ENCODE data around the gene SIT1.
"Not testable (repeated sequence)": the region's sequence is repeated elsewhere in the genome, so short reads cannot be mapped to it uniquely, and the experiment has no call there.

The SIT1 gene

GRCh38 chr9:35636877-35637246, 13.9 kb downstream of the SIT1 start:
- DNase-seq (ENCODE audit: low read depth): not testable (repeated sequence)

- no peak for DNase-seq (ENCODE audit: low read depth)
Observed at GRCh38 chr9:35636135-35636876, 14.4 kb downstream of the SIT1 start.

GRCh38 chr9:35635730-35636129, 15.0 kb downstream of the SIT1 start:
- no peak for DNase-seq (ENCODE audit: low read depth)

GRCh38 chr9:35629597-35629996, 21.1 kb downstream of the SIT1 start:
- no peak for DNase-seq (ENCODE audit: low read depth)

GRCh38 chr9:35628389-35628991, 22.2 kb downstream of the SIT1 start:
- DNase-seq (ENCODE audit: low read depth): no peak

GRCh38 chr9:35627575-35627974, 23.2 kb downstream of the SIT1 start:
- DNase-seq (ENCODE audit: low read depth): no peak

GRCh38 chr9:35619800-35620158, 31.0 kb downstream of the SIT1 start:
- DNase-seq (ENCODE audit: low read depth): no peak

- DNase-seq (ENCODE audit: low read depth): no peak
Observed at GRCh38 chr9:35618854-35619799, 31.6 kb downstream of the SIT1 start.

- DNase-seq (ENCODE audit: low read depth): no peak
Observed at GRCh38 chr9:35618325-35618727, 32.4 kb downstream of the SIT1 start, which contains the start of gene CD72. Gene CD72, minus strand, starts transcription at chr9:35618413. Its CDS starts 110 bp downstream, at chr9:35618303.

- DNase-seq (ENCODE audit: low read depth): no peak
Observed at GRCh38 chr9:35617548-35617947, 33.2 kb downstream of the SIT1 start.

- peak; percentile 68 for DNase-seq (ENCODE audit: low read depth)
Observed at GRCh38 chr9:35616681-35617459, 33.9 kb downstream of the SIT1 start.

- no peak for DNase-seq (ENCODE audit: low read depth)
Observed at GRCh38 chr9:35615981-35616680, 34.6 kb downstream of the SIT1 start.

GRCh38 chr9:35612843-35613242, 37.9 kb downstream of the SIT1 start:
- DNase-seq (ENCODE audit: low read depth): no peak

GRCh38 chr9:35612066-35612465, 38.7 kb downstream of the SIT1 start:
- not testable (repeated sequence) for DNase-seq (ENCODE audit: low read depth)

GRCh38 chr9:35611230-35611797, 39.4 kb downstream of the SIT1 start:
- DNase-seq (ENCODE audit: low read depth): peak; percentile 59

- no peak for DNase-seq (ENCODE audit: low read depth)
Observed at GRCh38 chr9:35609820-35610163, 40.9 kb downstream of the SIT1 start.

GRCh38 chr9:35609001-35609819, 41.5 kb downstream of the SIT1 start:
- no peak for DNase-seq (ENCODE audit: low read depth)

- DNase-seq (ENCODE audit: low read depth): no peak
Observed at GRCh38 chr9:35608221-35608620, 42.5 kb downstream of the SIT1 start.

GRCh38 chr9:35606726-35607125, 44.0 kb downstream of the SIT1 start:
- DNase-seq (ENCODE audit: low read depth): no peak

- DNase-seq (ENCODE audit: low read depth): no peak
Observed at GRCh38 chr9:35606138-35606504, 44.6 kb downstream of the SIT1 start.

Measured in iris pigment epithelial cell (primary cell).